ENCODE measurements around the gene RALGDS.
A peak's percentile ranks its signal among the peaks of the same experiment; 100 is the strongest.
"Not testable (repeated sequence)": the region's sequence is repeated elsewhere in the genome, so short reads cannot be mapped to it uniquely, and the experiment has no call there.

RALGDS gene

DNA sequence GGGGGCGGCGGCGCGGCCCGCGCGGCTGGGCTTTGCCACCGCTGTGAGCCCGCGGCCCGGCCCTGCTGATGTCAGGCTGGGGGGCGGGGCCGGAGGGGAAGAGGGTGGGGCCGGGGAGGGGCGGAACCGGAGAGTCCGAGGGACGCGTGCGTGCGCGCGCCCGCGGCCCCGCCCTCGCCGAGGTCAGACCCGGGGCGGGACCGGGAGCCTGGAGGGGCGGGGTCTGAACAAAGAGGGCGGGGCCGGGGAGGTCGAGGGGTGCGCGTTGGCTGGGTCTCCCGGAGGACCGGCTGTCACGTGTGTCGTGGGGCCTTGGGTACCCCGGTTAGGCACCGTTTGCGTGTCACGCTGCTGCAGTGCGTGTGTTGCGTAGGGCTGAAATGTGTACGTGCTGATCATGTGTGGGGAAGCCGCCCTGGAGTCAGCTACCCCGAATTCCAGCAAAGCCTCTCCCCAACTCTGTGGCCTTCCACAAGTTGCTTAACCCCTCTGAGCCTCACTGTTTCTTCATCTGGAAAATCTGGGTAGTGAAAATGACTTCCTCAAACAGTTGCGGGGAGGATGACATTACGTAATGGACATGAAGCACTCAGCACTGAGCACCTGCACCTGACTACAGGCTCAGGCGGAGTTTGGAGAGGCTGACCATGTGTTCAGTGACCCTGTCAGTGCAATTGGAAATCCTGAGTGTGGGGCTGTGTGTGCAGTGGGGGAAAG, at the start of gene RALGDS:
Gene RALGDS, minus strand, starts transcription at position 43 of the 717 bp plus-strand sequence. CDS start 86 bp downstream, outside the sequence.
- DNase-seq: peak; percentile 90

DNA sequence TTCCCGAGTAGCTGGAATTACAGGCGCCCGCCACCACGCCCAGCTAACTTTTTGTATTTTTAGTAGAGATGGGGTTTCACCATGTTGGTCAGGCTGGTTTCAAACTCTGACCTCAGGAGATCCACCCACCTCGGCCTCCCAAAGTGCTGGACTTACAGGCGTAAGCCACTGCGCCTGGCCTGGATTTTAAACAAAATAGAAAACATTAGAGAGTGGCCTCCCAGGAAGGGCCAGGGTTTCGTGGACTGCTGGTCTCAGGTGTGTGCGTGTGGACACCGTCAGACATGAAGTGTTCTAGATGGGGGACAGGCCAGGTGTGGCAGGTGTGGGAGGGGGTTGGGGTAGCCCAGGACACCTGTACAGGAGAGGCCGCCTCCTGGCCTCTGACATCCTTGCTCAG, 49.7 kb upstream of the RALGDS start:
- DNase-seq: no peak

DNA sequence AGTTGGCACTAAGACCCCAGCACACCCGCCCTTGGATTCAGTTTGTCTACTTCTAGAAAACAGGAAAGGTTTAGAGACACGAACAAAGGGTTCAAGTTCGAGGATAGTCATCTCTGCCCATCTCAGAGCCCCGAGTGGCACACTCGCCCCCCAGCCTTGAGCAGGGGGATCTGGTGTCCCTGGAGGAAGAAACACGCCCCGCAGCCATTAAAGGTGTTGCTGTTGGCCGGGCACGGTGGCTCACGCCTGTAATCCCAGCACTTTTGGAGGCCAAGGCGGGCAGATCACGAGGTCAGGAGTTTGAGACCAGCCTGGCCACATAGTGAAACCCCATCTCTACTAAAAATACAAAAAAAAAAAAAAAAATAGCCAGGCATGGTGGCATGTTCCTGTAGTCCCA, 48.6 kb upstream of the RALGDS start:
- DNase-seq: not testable (repeated sequence)

DNA sequence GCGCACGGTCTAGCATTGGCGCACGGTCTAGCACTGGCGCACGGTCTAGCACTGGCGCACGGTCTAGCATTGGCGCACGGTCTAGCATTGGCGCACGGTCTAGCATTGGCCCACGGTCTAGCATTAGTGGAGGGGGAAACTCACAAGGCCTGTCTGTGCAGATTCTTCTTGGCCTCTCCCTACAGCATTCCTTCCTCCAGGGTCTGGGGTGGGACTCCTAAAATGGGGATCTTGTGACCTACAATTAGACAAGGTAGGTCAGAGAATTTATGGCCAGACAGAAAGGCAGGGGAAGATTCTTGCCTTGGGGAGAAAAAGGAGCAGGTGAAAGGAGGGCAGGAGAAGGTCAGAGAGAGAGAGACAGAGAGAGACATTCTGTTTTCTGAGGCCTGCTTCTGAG, 48.1 kb upstream of the RALGDS start:
- DNase-seq: no peak

DNA sequence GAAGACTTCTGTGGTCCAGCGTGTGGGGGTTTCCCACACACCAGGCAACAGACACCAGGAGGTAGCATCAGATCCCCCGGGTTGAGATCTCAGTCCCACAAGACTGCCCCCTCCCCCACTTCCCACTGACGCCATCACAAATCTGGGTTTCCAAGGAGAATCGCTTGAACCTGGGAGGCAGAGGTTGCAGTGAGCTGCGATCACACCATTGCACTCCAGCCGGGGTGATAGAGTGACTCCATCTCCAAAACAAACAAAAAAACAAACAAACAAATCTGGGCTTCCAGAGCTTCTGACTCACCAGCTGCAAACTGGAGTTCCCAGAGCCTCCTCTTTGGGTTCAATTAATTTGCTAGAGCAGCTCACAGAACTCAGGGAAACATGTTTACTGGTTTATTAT, 47.4 kb upstream of the RALGDS start:
- DNase-seq: no peak

DNA sequence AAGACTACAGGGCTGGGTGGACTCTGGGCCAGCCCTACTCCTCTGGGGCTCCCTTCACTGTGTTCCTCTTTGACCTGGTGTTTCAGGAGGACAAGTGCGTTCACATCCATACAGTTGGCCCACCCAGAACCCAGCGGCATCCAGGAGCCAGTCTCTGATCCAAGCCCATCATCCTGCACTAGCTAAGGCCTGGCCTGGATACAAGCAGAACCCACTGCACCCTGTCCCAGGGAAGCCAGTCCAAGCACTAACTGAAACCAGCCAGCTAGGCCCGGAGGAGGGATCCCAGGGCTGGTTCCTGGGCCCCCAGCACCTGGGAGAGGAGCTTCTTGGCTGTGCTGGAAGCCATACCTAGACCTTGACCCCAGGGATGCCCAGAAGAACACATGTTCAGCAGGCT, 46.7 kb upstream of the RALGDS start:
- no peak for DNase-seq

DNA sequence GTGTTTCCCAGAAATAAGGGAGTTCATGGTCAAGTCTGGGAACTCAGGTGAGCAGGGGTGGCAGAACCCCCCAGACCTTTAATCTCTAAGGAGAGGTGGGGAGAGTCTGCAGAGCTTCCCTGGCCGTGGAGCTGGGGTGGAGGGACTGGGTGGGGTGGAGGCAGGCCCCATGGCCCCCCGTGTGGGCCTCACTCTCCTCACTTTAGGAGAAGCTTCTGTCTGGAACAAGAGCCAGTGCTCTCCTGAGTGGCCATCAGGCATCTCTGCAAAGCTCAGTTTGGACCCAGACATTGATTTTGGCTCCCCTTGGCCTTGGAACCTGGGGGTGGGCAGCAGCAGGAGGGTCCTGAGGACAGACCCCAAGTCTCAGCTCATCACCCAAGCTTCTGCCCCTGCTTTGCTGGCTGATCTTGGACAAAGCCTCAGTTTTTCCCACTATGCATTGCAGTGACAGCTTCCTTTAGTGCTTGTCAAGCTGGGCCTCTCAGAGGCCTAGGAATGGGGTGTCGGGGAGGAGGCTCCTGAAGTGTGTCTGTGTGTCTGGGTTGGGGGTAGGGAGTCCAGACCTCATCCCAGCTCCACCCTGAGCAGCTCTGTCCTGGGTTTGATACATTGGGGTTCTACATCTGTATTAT, 46.2 kb upstream of the RALGDS start:
- DNase-seq: no peak

DNA sequence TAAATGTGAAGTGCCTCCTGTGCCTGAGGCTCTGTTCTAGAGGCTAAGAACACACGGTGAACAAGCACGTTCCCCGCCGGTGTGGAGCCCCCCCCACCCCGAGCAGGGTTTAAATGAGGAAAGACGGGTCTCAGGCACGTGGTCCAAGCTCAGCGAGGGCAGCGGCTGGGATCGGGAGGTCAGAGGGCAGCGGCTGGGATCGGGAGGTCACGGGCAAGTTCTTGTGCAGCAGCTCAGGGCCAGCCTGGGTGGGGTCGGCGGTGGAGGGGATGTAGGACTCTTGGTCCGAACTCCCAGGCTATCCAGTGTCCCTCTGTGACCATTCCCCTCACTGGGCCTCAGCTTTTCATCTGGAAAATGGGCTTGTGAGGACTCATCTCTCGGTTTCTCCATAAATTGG, 45.4 kb upstream of the RALGDS start:
- no peak for DNase-seq

DNA sequence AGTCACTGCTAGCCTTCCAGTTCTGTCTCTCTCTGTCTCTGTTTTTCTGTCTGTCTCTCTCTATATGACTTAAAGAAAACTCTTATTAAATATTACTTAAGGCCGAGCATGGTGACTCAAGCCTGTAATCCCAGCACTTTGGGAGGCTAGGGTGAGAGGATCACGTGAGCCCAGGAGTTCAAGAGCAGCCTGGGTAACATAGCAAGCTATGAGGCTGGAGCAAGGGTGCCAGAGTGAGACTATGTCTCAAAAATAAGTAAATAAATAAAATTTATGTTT, 44.4 kb upstream of the RALGDS start:
- no peak for DNase-seq

DNA sequence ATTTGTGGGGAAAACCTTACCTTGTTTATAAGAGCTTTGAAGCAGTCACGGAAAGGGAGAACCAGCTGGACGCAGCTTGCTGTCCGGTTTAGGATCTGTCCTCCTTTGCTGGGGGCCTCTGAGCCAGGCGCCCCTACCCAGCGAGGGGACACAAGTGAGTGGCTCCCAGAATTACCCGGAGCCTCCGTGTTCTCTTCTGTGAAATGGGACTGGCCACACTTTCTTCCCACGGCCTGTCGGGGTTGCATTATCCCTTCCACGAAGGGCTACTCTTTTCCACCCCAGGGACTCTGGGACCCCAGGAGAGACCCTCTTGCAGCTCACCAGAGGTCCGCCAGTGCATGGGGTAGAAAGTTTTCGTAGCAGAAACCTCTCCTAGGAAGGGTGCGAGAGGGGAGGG, 43.2 kb upstream of the RALGDS start:
- DNase-seq: no peak

DNA sequence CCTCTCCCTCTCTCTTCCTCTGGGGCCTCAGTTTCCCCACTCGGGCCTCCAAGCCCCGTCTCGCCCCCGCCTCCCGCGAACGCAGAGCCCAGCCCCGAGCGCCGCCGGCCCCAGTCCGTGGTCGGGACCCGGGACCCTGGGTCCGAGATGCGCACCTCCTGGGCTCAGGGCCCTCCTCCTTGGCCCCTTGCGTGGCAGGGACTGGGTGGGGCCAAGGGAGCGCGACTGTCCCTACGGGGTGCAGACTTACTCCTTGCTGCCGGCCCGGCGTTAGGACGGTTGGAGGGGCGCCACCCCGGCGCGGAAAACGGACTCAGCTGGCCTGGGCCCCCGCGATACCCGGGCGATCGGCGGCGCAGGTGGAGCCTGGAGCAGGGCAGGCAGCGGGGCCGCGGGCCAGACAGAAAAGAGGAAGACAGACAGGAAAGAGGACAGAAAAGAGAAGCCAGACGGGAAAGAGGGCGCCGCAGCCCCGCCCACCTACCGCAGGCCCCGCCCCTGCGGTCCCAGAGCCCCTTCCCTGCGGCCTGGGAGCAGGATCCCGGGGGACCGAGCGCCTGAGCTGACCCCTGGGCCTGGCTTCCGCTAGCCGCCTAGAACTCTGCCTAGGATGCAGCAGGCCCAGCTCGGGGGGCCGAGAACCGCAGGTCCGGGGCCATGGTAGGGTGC, 42.6 kb upstream of the RALGDS start, which contains the start of gene GBGT1:
Gene GBGT1, minus strand, starts transcription at position 411 of the 669 bp plus-strand sequence. CDS start 1,502 bp downstream, outside the sequence.
- DNase-seq: peak; percentile 36

DNA sequence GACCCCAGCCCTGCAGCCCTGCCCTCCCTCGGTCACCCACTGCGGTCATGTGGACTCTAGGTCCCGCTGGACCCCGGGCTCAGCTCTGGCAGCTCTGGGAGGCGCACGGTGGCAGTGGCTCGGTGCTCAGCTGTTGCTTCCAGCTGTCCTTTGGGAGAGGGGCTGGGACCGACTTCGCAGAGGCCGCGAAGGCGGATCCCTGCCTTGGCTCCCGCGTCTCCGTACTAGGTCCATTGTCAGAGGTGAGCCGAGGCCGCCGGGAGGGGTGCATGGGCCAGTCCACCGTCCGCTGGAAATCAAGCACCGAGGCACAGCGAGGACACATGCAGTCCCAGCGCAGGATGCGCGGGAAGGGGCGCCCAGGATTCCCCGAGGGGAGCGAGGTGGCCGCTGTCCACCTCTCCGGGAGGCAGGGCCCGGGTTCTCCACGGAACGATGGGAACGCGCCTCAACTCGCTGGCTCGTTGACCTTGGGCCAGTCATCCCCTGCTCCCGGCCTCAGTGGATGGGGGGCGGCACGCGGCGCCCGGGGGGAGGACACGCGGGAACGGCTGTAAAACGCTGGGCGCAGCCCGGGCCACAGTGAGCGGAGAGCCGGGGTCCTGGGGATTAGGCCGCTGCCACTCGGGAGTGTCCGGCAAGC, 41.9 kb upstream of the RALGDS start:
- no peak for DNase-seq

DNA sequence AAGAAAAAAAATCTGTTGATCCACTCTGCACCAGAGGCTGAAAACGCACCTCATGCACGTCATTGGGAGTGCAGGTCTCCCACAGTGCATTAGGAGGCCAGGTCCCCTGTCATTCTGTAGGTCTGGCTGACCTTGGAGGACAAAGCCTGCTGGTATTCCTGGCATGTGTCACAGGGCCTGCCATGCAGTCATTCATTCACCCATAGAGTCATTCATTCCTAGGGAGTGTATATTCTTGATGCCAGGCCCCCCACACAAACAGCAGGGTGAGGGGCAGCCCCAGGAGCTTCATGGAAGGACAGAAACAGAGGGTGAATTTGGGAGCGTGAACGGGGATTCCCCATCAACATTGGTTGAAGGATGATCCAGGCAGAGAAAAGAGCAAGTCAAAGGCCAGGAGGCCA, 40.5 kb upstream of the RALGDS start:
- DNase-seq: no peak

DNA sequence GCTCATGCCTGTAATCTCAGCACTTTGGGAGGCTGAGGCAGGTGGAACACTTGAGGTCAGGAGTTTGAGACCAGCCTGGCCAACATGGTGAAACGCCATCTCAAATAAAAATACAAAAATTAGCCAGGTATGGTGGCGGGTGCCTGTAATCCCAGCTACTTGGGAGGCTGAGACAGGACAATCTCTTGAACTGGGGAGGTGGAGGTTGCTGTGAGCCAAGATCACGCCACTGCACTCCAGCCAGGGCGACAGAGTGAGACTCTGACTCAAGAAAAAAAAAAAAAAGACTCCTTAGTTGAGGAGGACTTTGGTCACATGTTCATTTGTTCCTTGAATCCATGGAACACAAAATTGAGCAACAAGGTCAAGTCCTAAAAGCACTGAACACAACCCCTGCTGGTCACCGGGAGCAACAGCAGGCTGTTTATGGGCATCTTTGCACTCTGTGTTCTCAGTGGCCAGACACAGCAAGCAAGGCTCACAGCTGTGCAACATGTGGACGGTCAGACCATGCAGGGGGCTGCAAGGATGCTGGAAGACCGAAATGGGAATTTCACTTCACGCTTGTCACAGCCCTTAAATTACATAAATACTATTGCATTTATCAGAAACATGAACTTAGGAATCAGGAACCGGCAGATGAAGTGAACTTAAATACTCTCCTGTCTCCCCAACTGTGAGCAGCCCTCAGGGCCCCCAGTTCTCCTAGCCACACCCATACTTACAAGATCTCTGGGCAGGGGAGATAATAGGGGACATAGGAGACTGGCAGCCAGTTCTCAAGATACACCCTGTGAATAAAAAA, 39.9 kb upstream of the RALGDS start:
- peak; percentile 56 for DNase-seq

DNA sequence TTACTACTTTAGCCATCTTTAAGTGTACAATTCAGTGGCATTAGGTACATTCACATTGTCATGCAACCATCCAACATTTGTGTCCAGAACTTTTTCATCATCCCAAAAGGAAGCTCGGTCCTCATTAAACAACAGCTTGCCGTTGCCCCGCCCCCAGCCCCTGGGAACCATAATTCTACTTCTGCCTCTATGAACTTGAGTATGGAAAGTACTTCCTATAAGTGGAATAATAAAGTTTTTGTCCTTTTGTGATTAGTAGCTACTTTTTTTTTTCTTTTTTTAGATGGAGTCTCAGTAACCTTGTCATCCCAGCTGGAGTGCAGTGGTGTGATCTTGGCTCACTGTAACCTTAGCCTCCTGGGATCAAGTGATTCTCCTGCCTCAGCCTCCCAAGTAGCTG, 37.7 kb upstream of the RALGDS start:
- DNase-seq: no peak

DNA sequence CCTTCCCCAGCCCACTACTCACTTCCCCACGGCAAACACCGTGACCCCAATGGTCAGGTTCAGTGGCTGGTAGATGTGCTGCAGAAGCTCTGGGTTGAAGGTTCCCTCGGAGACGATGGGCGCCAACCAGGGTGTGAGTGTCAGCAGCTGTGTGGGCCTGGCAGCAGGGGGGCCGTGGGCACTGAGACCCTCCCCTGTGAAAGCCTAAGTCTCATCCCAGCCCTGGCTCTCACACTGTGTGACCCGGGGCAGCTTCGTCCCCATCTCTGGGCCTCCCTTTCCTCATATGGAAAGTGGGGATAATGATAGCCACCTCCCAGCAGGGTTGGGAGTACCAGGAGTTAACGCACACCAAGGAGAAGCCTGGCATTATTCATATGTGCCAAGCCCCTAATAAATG, 34.1 kb upstream of the RALGDS start:
- no peak for DNase-seq

DNA sequence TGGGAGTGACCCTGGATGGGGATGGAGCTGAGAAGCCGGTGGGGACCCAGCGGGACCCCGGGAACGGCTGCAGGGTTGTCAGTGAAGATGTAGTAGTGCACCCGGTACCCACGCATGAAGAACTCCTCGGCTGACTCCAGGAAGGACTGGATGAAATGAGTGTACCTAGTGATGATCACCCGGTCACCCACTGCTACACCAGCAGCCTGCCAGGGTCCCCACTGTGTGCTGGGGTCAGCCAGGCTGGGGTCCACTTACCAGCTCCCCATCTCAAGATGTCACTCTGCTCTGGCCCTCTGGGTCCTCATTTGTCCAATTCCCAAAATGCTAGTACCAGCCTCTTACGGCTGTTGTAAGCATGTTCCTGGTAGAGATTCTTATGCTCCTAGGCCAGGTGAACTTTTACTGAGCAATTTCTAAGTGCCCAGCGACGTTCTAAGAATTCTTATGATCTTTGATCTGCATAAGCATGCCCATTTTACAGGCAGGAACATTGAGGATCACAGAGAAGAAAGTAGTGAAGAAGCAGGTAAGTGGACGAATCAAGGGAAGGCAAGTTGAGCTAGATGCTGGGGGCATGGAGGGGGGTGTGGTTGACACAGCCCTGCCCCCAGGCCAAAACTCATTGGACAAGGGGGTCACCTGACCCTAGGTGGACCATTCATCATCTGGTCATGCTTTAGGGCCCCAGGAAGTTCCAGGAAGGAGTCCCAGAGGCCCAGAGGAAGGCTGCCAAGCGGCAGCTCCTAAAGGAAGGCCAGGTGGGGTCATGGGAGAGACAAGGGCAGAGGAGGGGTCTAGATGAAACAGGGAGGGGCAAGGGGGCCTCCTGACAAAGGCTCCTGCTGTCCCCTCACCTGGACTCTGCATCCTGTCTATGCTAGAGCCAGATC, 33.3 kb upstream of the RALGDS start:
- no peak for DNase-seq

DNA sequence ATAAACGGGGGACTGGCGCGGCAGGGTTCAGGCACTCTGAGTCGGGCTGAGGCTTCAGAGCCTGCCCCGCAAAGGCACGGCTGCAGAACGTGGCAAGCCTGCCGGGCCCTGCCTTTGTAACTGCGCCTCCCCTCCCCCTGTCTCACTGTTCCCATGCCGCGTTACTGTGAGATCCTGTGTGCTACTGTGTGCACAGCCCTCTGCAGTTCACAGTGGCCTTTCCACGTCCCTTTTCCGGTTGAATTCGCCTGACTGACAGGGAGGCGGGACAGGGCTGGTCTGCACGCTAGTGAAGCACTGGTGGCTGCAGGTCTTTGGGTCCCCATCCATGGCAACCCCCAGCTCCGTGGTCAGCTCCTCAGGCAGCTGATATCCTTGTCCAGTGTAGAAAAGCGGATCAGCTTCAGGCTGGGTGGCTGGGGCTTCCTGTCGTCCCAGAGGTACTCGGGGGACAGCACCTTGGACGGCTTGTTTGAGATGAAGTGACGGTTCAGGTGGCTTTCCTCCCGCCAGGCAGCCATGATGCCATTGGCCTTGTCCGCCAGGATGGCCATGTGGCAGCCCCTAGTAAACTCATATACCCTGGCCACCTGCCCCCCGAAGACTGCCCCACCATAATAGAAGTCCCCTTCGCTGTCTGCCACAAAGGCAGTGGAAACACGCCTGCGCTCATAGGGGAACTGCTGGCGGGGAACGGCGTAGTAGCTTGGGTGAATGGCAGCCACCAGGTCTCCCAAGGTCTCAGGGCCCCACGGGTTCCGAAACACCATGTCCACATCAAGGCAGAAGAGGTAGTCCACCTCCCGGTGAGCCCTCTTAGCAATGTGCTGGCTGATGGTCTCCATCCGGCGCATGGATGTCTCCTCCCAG, 32.4 kb upstream of the RALGDS start:
- DNase-seq: no peak

DNA sequence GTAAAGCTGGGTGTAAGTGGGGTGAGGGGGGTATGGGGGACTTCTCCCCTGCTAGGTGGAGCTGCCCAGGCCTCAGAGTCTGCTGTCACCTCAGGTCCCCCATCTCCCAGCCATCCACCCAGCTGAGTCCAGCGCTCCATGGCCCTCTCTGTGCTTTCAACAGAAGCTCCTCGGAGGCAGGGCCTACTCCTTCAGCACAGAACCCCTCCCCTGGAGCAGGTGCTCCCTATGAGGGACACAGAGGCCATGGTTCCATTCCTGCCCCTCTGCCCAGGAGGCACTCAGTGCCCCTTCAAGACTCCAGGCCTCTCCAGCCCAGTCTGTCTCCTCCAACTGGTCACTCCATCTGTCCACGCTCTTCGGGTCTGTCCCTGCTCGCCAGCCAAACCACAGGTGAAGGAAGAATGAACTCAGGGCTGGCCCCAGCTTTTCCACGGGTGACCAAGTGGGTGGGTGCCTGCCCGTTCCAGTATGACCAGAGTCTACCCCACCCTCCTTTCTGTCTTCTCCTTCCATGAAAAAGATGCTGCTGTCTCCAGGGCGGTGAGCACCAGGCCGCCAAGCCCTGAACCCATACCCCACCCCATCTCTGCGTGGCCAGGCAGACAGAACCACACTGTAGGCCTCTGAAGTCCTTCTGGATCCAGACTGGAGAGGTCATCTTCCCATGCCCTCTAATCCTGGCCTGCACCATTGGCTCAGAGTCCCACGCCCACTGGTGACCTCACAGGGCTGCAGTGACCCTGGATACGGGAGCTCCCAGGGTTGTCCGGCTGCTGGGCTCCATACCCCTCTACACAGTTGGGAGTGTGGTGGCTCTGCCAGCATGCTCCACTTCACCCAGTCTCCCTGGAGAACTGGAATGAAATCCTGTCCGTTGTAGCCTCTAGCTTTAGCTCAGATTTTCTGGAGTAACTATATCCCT, 30.8 kb upstream of the RALGDS start:
- no peak for DNase-seq

DNA sequence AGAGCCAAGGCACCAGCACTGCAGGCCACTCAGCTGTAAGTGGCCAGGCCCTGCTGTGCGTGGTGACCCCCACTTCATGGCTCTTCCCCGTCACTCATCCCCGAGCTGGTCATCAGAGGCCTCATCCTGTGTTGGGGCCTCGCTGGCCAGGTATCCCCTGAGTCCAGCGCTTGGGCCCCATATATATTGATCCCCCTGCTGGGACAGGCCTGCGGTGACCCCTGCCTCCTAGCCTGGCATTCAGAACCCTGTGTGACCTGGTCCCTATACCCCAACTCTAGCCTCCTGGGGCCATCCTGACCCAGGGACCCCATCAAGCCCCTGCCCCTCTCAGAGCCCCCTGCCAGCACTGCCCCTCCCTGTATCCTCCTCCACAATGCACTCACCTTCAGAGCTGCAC, 30.0 kb upstream of the RALGDS start:
- DNase-seq: no peak

All from fibroblast of skin of right biceps (primary cell).